ENCODE results near the gene FRMPD2. TPM values are rescaled to one million over a fixed set of nuclear protein-coding genes. Genes with fewer than 3 reads are reported as not detected.

Gene FRMPD2
- total RNA-seq, 1 donor from 2014 or later, result not detected

- no peak for TF ChIP-seq CTCF (IDR thresholded peaks at IDR 0.05)
- Histone ChIP-seq H3K9me3 (peaks cover 0 to 2% of the 10 kb centered on the region in 2 donors), H3K36me3 (no peaks in the 10 kb centered on the region), H3K27me3 (no peaks in the 10 kb centered on the region), H3K4me3 (no peak overlapping the region), H3K27ac (no peak overlapping the region), H3K4me1 (no peaks in the 10 kb centered on the region)
- intact Hi-C loops (cut with DNase I), result no loop called here
- no peak for DNase-seq (ENCODE audit: low spot score in 2 of 2)
Measured at GRCh38 chr10:48257407-48257961, 17.0 kb downstream of the FRMPD2 start.

GRCh38 chr10:48255722-48256121 is 18.8 kb downstream of the FRMPD2 start:
- Histone ChIP-seq H3K27me3 (no peaks in the 10 kb centered on the region), H3K9me3 (no peaks in the 10 kb centered on the region), H3K27ac (no peak overlapping the region), H3K4me3 (no peak overlapping the region), H3K36me3 (no peaks in the 10 kb centered on the region), H3K4me1 (no peaks in the 10 kb centered on the region)
- no peak for TF ChIP-seq CTCF (IDR thresholded peaks at IDR 0.05)
- intact Hi-C loops (cut with DNase I), result no loop called here
- DNase-seq (ENCODE audit: low spot score in 2 of 2), result no peak

DNA sequence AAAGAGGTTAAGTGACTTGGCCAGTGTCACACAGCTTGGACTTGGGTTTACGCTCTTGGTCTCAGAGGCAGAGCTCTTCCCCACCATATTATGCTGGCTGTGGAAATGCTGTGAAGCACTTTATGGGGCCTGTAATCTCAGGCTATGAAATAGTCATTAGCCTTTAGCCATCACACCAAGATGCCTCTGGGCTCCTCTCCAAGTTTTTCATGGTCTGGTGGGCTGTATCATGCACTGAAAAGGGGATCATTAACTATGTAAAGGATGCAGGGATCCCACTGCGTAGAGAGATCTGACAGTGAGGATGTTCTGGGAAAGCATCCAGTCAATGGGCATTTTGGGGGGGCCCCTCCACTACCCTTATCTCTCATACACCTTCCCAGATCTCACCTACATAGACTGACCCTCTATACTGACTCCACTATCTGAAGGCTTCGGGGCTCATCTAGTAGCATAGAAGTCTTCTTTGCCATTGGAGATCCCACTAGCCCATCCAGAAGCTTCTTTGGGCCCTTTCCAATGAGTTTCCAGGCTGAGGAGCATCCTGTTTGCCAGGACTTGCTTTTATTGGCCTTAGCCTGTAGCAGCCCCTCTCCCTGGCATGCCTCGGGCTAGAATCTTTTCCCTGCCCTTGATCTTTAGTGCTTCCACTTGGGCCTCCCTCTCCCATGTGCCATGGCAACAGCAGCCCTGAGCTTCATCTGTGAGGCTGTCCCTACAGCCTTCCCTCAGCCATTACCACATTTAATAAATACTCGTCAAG is 19.6 kb downstream of the FRMPD2 start:
- H3K36me3 ChIP-seq, result no peaks in the 10 kb centered on the region
- DNase-seq (ENCODE audit: low spot score in 2 of 2), result no peak
- H3K9me3 ChIP-seq, result no peaks in the 10 kb centered on the region
- no peak for TF ChIP-seq CTCF (IDR thresholded peaks at IDR 0.05)
- intact Hi-C loops (cut with DNase I), result no loop called here
- H3K27me3 ChIP-seq, result no peaks in the 10 kb centered on the region
- H3K4me3 ChIP-seq, result no peak overlapping the region
- no peak overlapping the region for H3K27ac ChIP-seq
- H3K4me1 ChIP-seq, result no peaks in the 10 kb centered on the region

GRCh38 chr10:48253970-48254657 is 20.4 kb downstream of the FRMPD2 start:
- DNase-seq (ENCODE audit: low spot score in 2 of 2), result no peak
- Histone ChIP-seq H3K27me3 (no peaks in the 10 kb centered on the region), H3K4me3 (no peak overlapping the region), H3K9me3 (no peaks in the 10 kb centered on the region), H3K27ac (no peak overlapping the region), H3K4me1 (no peaks in the 10 kb centered on the region), H3K36me3 (no peaks in the 10 kb centered on the region)
- intact Hi-C loops (cut with DNase I), result no loop called here
- no peak for TF ChIP-seq CTCF (IDR thresholded peaks at IDR 0.05)

DNA sequence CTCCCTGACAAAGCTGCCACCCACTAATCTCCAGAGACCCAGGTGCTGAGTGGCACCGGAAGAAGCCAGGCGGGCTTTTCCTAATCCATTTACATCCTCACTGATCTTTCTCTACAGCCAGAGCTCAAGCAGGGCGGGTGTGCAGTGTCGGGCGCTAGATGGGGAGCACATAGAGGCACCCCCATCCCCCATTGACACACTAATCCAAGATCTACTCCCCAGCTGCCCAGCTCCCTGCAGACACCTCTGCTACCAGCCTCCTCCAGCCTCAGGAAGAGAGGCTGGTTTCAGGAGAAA is 22.2 kb downstream of the FRMPD2 start:
- H3K27ac ChIP-seq, result no peak overlapping the region
- no peak overlapping the region for H3K4me3 ChIP-seq
- no peaks in the 10 kb centered on the region for H3K4me1 ChIP-seq
- intact Hi-C loops (cut with DNase I), result no loop called here
- no peaks in the 10 kb centered on the region for H3K9me3 ChIP-seq
- H3K36me3 ChIP-seq, result no peaks in the 10 kb centered on the region
- no peak for DNase-seq (ENCODE audit: low spot score in 2 of 2)
- TF ChIP-seq CTCF (IDR thresholded peaks at IDR 0.05), result no peak
- no peaks in the 10 kb centered on the region for H3K27me3 ChIP-seq

Data from ascending aorta (tissue), 2 donors.